ENCODE measurements around the gene MTMR10. TPM values are rescaled to one million over a fixed set of nuclear protein-coding genes. Genes with fewer than 3 reads are reported as not detected.

MTMR10 gene
- total and polyA plus RNA-seq, 2 donors (not counting 3 experiments of a cell fraction or from before 2014, with no cell fraction given): 48.3 to 88.5 TPM

DNA sequence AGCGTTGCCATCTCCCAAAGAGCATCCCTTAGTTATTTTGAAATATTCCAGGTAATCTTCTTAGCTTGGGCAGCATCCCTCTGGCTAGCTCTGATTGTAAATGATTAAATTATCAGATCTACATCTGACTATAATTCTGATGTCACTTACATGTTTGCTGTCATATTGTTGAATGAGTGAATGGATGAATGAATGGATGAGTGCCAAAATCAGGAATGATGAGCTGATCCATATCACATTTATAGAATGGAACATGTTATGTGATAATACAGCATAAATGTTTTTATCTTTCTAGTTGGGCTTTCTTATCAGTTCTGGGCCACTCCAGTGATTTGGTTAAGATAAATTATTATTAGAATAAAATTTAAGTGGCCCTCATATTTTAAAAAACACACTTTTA lies 73.8 kb downstream of the MTMR10 start:
- peaks cover 9% of the 10 kb centered on the region for H3K4me1 ChIP-seq (ENCODE audit: control insufficient read depth, extremely low read depth, insufficient read depth, low read length)
- H4K20me1 ChIP-seq (replicated peaks; ENCODE audit: control insufficient read depth, extremely low read depth, insufficient read depth, low read length): no peaks in the 10 kb centered on the region
- no peak for FAIRE-seq
- dilution Hi-C loops (cut with MboI; ENCODE audit: extremely low pct_ligation_motif_present, low sequenced_read_pairs) (no loop called here), intact Hi-C loops (cut with micrococcal nuclease) (no loop called here)
- H3K79me2 ChIP-seq (ENCODE audit: control insufficient read depth, insufficient read depth, low read length): no peaks in the 10 kb centered on the region
- BruUV-seq (replicated peaks): no TSS peak
- H3K9ac ChIP-seq (replicated peaks; ENCODE audit: extremely low read depth, insufficient read depth, low read length): no peak overlapping the region
- no peaks in the 10 kb centered on the region for H3K27me3 ChIP-seq (ENCODE audit: control insufficient read depth in 2 of 2, insufficient read depth in 2 of 2, low read length in 2 of 2)
- ChIA-PET POLR2A (no interaction called here), CTCF (interaction anchor here (0.6 to 2.4 kb wide), 3 partner anchors 59 to 211 kb away, joined by 3 to 7 read pairs (median 5); no protein-coding TSS in a partner anchor)
- no peaks in the 10 kb centered on the region for H3K9me3 ChIP-seq (replicated peaks; ENCODE audit: control insufficient read depth, insufficient read depth, low read length)
- no peak overlapping the region for H3K4me3 ChIP-seq (replicated peaks in 1 of 3; ENCODE audit: insufficient read depth in 1 of 3, low read depth in 1 of 3, low read length in 3 of 3)
- no peak overlapping the region for H3K4me2 ChIP-seq (ENCODE audit: insufficient read depth, low read length)
- TF ChIP-seq MYC (IDR thresholded peaks at IDR 0.05; ENCODE audit: low read depth, low read length) (no peak), JUN (IDR thresholded peaks at IDR 0.05; ENCODE audit: borderline replicate concordance, insufficient read depth, insufficient read length, low read depth) (no peak), FOS (IDR thresholded peaks at IDR 0.05; ENCODE audit: borderline replicate concordance, insufficient read depth, low read length) (no peak), EZH2 (IDR thresholded peaks at IDR 0.05; ENCODE audit: borderline replicate concordance, low read depth, low read length, severe bottlenecking) (no peak), POLR2A (IDR thresholded peaks at IDR 0.05; ENCODE audit: low read depth, low read length) (no peak), GATA2 (IDR thresholded peaks at IDR 0.05; ENCODE audit: insufficient read depth, insufficient read length, low read depth, low read length) (no peak), POLR2AphosphoS5 (IDR thresholded peaks at IDR 0.05; ENCODE audit: insufficient read depth, low read depth, low read length) (no peak)
- TF ChIP-seq, protein P1, sequence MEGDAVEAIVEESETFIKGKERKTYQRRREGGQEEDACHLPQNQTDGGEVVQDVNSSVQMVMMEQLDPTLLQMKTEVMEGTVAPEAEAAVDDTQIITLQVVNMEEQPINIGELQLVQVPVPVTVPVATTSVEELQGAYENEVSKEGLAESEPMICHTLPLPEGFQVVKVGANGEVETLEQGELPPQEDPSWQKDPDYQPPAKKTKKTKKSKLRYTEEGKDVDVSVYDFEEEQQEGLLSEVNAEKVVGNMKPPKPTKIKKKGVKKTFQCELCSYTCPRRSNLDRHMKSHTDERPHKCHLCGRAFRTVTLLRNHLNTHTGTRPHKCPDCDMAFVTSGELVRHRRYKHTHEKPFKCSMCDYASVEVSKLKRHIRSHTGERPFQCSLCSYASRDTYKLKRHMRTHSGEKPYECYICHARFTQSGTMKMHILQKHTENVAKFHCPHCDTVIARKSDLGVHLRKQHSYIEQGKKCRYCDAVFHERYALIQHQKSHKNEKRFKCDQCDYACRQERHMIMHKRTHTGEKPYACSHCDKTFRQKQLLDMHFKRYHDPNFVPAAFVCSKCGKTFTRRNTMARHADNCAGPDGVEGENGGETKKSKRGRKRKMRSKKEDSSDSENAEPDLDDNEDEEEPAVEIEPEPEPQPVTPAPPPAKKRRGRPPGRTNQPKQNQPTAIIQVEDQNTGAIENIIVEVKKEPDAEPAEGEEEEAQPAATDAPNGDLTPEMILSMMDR (IDR thresholded peaks at IDR 0.05; ENCODE audit: extremely low read depth in 1 of 2, insufficient read depth in 1 of 2, low read depth in 1 of 2, low read length in 2 of 2): no peak
- TF ChIP-seq, protein P2, sequence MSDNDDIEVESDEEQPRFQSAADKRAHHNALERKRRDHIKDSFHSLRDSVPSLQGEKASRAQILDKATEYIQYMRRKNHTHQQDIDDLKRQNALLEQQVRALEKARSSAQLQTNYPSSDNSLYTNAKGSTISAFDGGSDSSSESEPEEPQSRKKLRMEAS (IDR thresholded peaks at IDR 0.05; ENCODE audit: insufficient read depth, insufficient read length): no peak
- peaks cover 0 to 6% of the 10 kb centered on the region in 2 experiments for H3K36me3 ChIP-seq (ENCODE audit: control insufficient read depth in 2 of 2, extremely low read depth in 1 of 2, insufficient read depth in 2 of 2, low read length in 2 of 2)
- no peak overlapping the region for H3K27ac ChIP-seq (ENCODE audit: insufficient read depth, low read depth, low read length)
- no peak for DNase-seq (ENCODE audit: low read depth, low spot score)
- H2AFZ ChIP-seq (ENCODE audit: low read depth, low read length): no peak overlapping the region
- H3K9me1 ChIP-seq (replicated peaks; ENCODE audit: control insufficient read depth, extremely low read depth, insufficient read depth, low read length): no peaks in the 10 kb centered on the region
